Nephron progenitor cell (in vitro differentiated cells): ENCODE measurements around the gene SMCO2.

ENCODE experiments used
- DNase-seq: peaks from one replicate; pipeline ENCODE4 v3.0.0; 2021
- H3K27ac Mint-ChIP-seq: 2 replicates; pipeline ENCODE4 v1.8.0; 2021; ENCODE audit warnings: mild to moderate bottlenecking, moderate library complexity, mixed read lengths
- H3K27me3 Mint-ChIP-seq: 2 replicates; pipeline ENCODE4 v1.8.0; 2021; ENCODE audit warnings: mild to moderate bottlenecking, low read depth, mixed read lengths; ENCODE audit not compliant: poor library complexity
- H3K36me3 Mint-ChIP-seq: 2 replicates; pipeline ENCODE4 v1.8.0; 2021; ENCODE audit warnings: low read depth, mixed read lengths
- H3K4me1 Mint-ChIP-seq: 2 replicates; pipeline ENCODE4 v1.8.0; 2021; ENCODE audit warnings: mixed read lengths
- H3K4me3 Mint-ChIP-seq: 2 replicates; pipeline ENCODE4 v1.8.0; 2021; ENCODE audit warnings: mild to moderate bottlenecking, moderate library complexity, mixed read lengths
- H3K9me3 Mint-ChIP-seq: 2 replicates; pipeline ENCODE4 v1.8.0; 2021; ENCODE audit warnings: mild to moderate bottlenecking, moderate library complexity, mixed read lengths
- CTCF ChIP-seq: fragments of 200-600 bp; sonication (generic); IDR thresholded peaks from 2 replicates; pipeline ENCODE4 v1.5.0; 2021; ENCODE audit warnings: antibody characterized with exemption

The SMCO2 gene

GRCh38 chr12:27504507-27504906 lies 58.0 kb downstream of the SMCO2 start:
- H3K9me3 Mint-ChIP-seq, result no peaks in the 10 kb centered on the region
- TF ChIP-seq CTCF, result no peak
- no peaks in the 10 kb centered on the region for H3K27me3 Mint-ChIP-seq
- DNase-seq, result no peak
- no peak overlapping the region for H3K4me3 Mint-ChIP-seq
- no peak overlapping the region for H3K27ac Mint-ChIP-seq
- H3K4me1 Mint-ChIP-seq, result no peaks in the 10 kb centered on the region
- H3K36me3 Mint-ChIP-seq, result no peaks in the 10 kb centered on the region

- Mint-ChIP-seq H3K36me3 (no peaks in the 10 kb centered on the region), H3K9me3 (no peaks in the 10 kb centered on the region), H3K4me3 (no peak overlapping the region), H3K27ac (no peak overlapping the region), H3K27me3 (no peaks in the 10 kb centered on the region), H3K4me1 (no peaks in the 10 kb centered on the region)
- DNase-seq, result no peak
- no peak for TF ChIP-seq CTCF
Observed at GRCh38 chr12:27505109-27505508, 58.6 kb downstream of the SMCO2 start.

GRCh38 chr12:27505761-27506160 lies 59.2 kb downstream of the SMCO2 start:
- Mint-ChIP-seq H3K36me3 (no peaks in the 10 kb centered on the region), H3K27me3 (no peaks in the 10 kb centered on the region), H3K4me1 (no peaks in the 10 kb centered on the region), H3K4me3 (no peak overlapping the region), H3K9me3 (no peaks in the 10 kb centered on the region), H3K27ac (no peak overlapping the region)
- DNase-seq, result no peak
- TF ChIP-seq CTCF, result no peak

- Mint-ChIP-seq H3K4me1 (peaks cover 6% of the 10 kb centered on the region), H3K9me3 (no peaks in the 10 kb centered on the region), H3K36me3 (no peaks in the 10 kb centered on the region), H3K27me3 (no peaks in the 10 kb centered on the region), H3K4me3 (no peak overlapping the region), H3K27ac (no peak overlapping the region)
- TF ChIP-seq CTCF, result no peak
- DNase-seq, result no peak
Observed at GRCh38 chr12:27506645-27507189, 60.2 kb downstream of the SMCO2 start.

GRCh38 chr12:27508736-27509431 lies 62.3 kb downstream of the SMCO2 start:
- Mint-ChIP-seq H3K27ac (no peak overlapping the region), H3K9me3 (no peaks in the 10 kb centered on the region), H3K27me3 (no peaks in the 10 kb centered on the region), H3K36me3 (no peaks in the 10 kb centered on the region), H3K4me1 (peaks cover 15% of the 10 kb centered on the region), H3K4me3 (no peak overlapping the region)
- DNase-seq, result no peak
- no peak for TF ChIP-seq CTCF
